ENCODE results near the gene SFRP4.

The SFRP4 gene

GRCh38 chr7:37924491-37925041, 7.9 kb upstream of the SFRP4 start:
- no peak for DNase-seq (ENCODE audit: low read depth)

DNA sequence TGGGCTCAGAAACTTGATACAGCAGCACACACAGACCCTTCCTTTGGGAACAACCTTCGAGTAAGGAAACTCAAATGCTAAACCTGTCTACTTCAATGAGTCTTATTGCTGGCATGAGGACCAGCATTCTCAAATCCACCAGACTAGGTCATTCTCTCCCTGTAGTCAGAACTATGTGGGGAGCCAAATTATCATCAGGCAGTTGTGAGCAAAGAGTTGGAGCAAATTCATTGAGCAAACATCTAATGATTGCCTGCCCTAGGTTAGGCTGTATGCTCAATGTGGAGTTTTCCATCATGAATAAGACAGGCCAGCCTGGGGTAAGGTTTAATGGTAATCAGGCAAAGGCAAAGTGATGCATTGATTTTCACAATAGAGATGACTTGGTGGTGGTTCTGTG, 7.4 kb upstream of the SFRP4 start:
- DNase-seq (ENCODE audit: low read depth), result no peak

GRCh38 chr7:37921876-37922275, 5.3 kb upstream of the SFRP4 start:
- no peak for DNase-seq (ENCODE audit: low read depth)

DNA sequence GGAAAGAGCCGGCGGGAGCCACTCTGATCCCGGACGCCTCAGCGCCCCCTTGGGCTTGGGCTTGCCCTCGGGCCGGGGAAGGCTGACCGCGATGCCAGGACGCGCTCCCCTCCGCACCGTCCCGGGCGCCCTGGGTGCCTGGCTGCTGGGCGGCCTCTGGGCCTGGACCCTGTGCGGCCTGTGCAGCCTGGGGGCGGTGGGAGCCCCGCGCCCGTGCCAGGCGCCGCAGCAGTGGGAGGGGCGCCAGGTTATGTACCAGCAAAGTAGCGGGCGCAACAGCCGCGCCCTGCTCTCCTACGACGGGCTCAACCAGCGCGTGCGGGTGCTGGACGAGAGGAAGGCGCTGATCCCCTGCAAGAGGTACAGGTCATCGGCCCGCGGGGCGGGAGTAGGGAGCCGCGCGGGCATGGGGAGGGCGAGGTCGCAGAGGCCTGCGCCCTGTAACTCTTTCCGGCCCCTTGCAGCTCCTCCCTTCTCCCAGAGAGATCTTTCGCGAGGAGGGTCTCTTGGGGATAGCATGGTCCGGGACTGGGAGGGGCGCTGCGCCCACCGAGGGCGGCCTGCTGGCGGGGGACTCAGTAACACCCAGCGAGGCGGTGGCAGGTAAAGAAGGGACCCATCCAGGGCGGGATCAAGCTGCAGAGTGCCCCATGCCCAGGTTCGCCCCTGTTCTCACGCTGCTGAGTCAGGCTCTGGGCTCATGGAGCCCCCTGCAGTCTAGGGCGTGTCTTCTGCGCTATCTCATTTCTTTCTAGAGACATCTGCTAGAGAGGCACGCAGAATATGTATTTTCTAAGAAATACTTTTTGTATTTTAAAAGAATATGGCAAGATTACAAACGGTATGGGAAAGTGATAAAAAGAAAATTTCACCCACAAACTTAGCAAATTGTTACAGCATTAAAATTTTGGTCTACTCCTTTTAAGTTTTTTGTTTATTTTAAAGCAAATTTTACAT, 4.5 kb upstream of the SFRP4 start:
- peak; percentile 8 for DNase-seq (ENCODE audit: low read depth)

- peak; percentile 44 for DNase-seq (ENCODE audit: low read depth)
Measured at GRCh38 chr7:37920305-37920848, 3.8 kb upstream of the SFRP4 start, which contains the start of gene EPDR1. EPDR1 (plus strand) TSS chr7:37920640; CDS start chr7:37920940, 300 bp downstream.

GRCh38 chr7:37918526-37918925, 1.9 kb upstream of the SFRP4 start:
- DNase-seq (ENCODE audit: low read depth), result no peak

GRCh38 chr7:37916017-37916672, 472 bp downstream of the SFRP4 start:
- DNase-seq (ENCODE audit: low read depth), result peak; percentile 2

- DNase-seq (ENCODE audit: low read depth), result no peak
Measured at GRCh38 chr7:37915438-37915837, 1.2 kb downstream of the SFRP4 start.

- no peak for DNase-seq (ENCODE audit: low read depth)
Measured at GRCh38 chr7:37912756-37913155, 3.9 kb downstream of the SFRP4 start.

- peak; percentile 72 for DNase-seq (ENCODE audit: low read depth)
Measured at GRCh38 chr7:37908221-37908788, 8.3 kb downstream of the SFRP4 start.

DNA sequence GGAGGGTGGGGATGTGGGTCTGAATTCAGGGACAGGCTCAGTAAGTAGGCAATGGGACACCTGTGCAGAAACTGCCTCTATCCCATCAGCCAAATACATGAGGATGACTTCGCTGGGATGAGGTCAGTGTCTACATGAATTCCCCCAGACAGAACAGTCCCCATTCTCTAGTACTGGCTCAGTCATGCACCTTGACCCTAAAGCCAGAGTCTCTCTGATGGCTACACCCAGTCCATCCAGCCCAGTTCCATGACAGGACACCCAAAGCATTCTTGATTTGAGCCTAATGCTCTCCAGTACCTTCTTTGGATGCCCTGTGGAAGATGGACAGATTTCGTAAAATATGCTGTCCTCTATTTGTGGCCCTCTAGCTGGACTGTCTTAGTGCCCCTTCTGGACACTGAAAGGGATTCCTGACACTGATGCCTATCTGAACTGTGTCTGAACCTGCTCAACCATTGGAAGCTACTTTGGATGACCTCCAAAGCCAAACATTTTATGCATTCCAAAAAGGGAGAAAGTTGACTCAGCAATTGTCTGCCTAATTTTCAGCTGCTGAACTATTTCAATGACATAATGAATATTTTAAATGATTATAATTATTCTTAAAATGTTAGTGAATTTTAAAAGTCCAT, 14.6 kb downstream of the SFRP4 start:
- peak; percentile 7 for DNase-seq (ENCODE audit: low read depth)

- DNase-seq (ENCODE audit: low read depth), result peak; percentile 27
Measured at GRCh38 chr7:37901236-37901827, 15.3 kb downstream of the SFRP4 start.

DNA sequence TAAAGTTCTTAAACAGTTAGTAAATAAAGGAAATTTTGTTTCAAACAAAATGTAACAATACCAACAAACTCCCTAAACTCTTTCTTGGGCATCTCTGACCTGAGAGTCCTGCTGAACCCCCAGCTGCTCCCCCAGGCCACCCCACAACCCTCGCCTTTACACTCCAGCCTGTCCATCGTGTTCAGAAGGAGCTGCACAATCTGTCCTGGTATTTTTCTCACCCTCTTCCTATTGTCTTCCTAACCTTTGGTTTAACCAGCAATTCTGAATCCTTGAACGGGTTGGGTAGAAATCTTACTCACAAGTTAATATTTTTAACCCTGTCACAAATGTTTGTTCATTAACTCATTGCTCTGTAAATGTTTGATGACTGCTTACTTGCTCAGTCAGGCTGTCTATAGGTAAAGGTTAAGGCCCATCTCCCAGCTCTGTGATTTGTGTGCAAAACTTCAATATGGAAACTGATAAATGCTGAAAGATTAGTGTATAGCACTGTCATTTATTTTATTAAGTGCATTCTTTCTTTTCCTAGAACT, 16.8 kb downstream of the SFRP4 start:
- no peak for DNase-seq (ENCODE audit: low read depth)

DNA sequence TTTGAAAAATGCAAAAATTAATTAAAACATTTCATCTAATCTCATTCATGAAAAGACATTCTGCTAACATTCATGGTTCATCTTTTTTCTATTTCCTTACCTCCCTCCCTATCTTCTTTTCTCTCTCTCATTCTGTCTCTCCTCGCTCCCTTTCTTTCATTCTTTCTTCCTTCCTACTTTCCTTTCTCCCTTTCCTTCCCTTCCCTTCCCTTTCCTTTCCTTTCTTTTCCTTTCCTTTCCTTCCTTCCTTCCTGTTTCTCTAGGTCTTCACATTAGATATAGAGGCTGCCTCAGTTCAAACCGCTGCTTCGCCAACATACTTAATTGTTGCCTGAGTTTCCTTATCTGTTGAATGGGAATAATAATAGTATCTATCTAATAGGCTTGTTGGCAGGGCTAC, 21.9 kb downstream of the SFRP4 start:
- no peak for DNase-seq (ENCODE audit: low read depth)

DNA sequence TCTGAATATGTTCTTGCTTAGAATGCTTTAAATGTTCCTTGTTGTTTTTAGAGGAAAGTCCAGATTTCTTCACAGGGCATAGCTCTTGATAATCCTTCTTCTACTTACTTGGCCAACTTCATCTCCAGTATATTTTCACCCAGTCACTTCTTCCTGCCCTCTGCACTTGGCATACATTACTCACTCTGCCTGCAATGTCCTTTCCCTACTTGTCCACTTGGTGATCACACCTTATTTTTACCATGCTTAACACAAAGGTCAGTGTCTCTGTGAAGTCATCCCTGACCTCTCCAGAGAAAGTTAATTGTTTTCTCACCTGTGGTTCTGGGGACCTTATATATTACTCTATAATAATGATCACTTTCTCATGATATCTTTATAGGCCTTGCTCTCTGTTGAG, 23.3 kb downstream of the SFRP4 start:
- no peak for DNase-seq (ENCODE audit: low read depth)

- no peak for DNase-seq (ENCODE audit: low read depth)
Measured at GRCh38 chr7:37882086-37882485, 34.5 kb downstream of the SFRP4 start.

Measured in fibroblast of gingiva (primary cell).